SK-N-SH (cell line): ENCODE results near the gene TMEM170A. TPM values are rescaled to one million over a fixed set of nuclear protein-coding genes. Genes with fewer than 3 reads are reported as not detected.

Source experiments
- CTCF ChIA-PET: fragments of 300-600, 350-600 bp; formaldehyde crosslinking; extraction: SDS; loops from one replicate; lab custom pipeline; 2021; lab: Yijun Ruan, JAX
- POLR2A ChIA-PET: fragments of 350-600 bp; sonication (Branson Sonifier 250); formaldehyde crosslinking; extraction: SDS; loops from one replicate; lab custom pipeline; 2020; ENCODE audit warnings: antibody characterized with exemption, inconsistent platforms; lab: Yijun Ruan, JAX
- DNase-seq: peaks from one replicate; pipeline ENCODE4 v3.0.0; 2012
- H2AFZ ChIP-seq: fragments of 200-600 bp; sonication (generic); 2 replicates; pipeline ENCODE4 v1.8.1; 2016; ENCODE audit warnings: antibody characterized with exemption, mild to moderate bottlenecking, low read depth
- H3F3A ChIP-seq: fragments of 200-600 bp; sonication (generic); replicated peaks from 2 replicates; pipeline ENCODE3; 2016; ENCODE audit warnings: antibody characterized with exemption, mild to moderate bottlenecking; ENCODE audit not compliant: insufficient read depth
- H3K27ac ChIP-seq, 2 experiments: fragments of 200-500 bp in 1 of 2; fragments of 200-600 bp in 1 of 2; sonication (Bioruptor generic) in 1 of 2; sonication (generic), shearing (Covaris generic) in 1 of 2; 2 replicates each; pipeline versions ENCODE4 v1.5.1 to v1.6.1; 2014 to 2016; ENCODE audit warnings: low read depth in 2 of 2, inconsistent platforms in 1 of 2, low read length in 1 of 2, mild to moderate bottlenecking in 1 of 2, mixed read lengths in 1 of 2
- H3K27me3 ChIP-seq: fragments of 200-600 bp; sonication (generic), shearing (Covaris generic); 2 replicates; pipeline ENCODE4 v1.6.1; 2016; ENCODE audit warnings: mixed run types; ENCODE audit not compliant: insufficient read depth
- H3K36me3 ChIP-seq, 2 experiments: fragments of 200-500 bp in 1 of 2; fragments of 200-600 bp in 1 of 2; sonication (Bioruptor generic) in 1 of 2; sonication (generic) in 1 of 2; replicated peaks in 1 of 2; 2 replicates each; pipeline versions ENCODE3 to v1.5.1; 2014 to 2016; ENCODE audit warnings: low read length in 1 of 2, mild to moderate bottlenecking in 1 of 2; ENCODE audit not compliant: insufficient read depth in 2 of 2, control insufficient read depth in 1 of 2
- H3K4me1 ChIP-seq, 2 experiments: fragments of 200-500 bp in 1 of 2; fragments of 200-600 bp in 1 of 2; sonication (Bioruptor generic) in 1 of 2; sonication (generic), shearing (Covaris generic) in 1 of 2; 2 replicates each; pipeline versions ENCODE4 v1.5.1 to v1.6.1; 2014 to 2016; ENCODE audit warnings: low read depth in 1 of 2, low read length in 1 of 2, mixed run types in 1 of 2; ENCODE audit not compliant: insufficient read depth in 2 of 2, control insufficient read depth in 1 of 2
- H3K4me2 ChIP-seq: fragments of 200-600 bp; sonication (generic), shearing (Covaris generic); 2 replicates; pipeline ENCODE4 v1.6.1; 2017; ENCODE audit warnings: mixed run types
- H3K4me3 ChIP-seq, 2 experiments: fragments of 200-500 bp in 1 of 2; fragments of 200-600 bp in 1 of 2; sonication (Bioruptor generic) in 1 of 2; sonication (generic), shearing (Covaris generic) in 1 of 2; 2 replicates each; pipeline versions ENCODE4 v1.5.1 to v1.8.1; 2014 to 2016; ENCODE audit warnings: low read depth in 2 of 2, inconsistent platforms in 1 of 2, low read length in 1 of 2, mild to moderate bottlenecking in 1 of 2, mixed read lengths in 1 of 2, moderate library complexity in 1 of 2
- H3K79me2 ChIP-seq: fragments of 200-600 bp; sonication (generic); 2 replicates; pipeline ENCODE4 v1.8.1; 2017; ENCODE audit warnings: mild to moderate bottlenecking; ENCODE audit not compliant: insufficient read depth
- H3K9ac ChIP-seq: fragments of 200-600 bp; sonication (generic); 2 replicates; pipeline ENCODE4 v1.6.1; 2017; ENCODE audit warnings: mixed run types
- H3K9me2 ChIP-seq: fragments of 200-600 bp; sonication (generic); 2 replicates; pipeline ENCODE4 v1.6.1; 2017; ENCODE audit warnings: mixed run types
- H3K9me3 ChIP-seq: fragments of 200-600 bp; sonication (generic); 2 replicates; pipeline ENCODE4 v1.6.1; 2017; ENCODE audit warnings: mixed run types, mild to moderate bottlenecking, moderate library complexity
- H4K20me1 ChIP-seq: fragments of 200-600 bp; sonication (generic); 2 replicates; pipeline ENCODE4 v1.6.1; 2017; ENCODE audit warnings: mild to moderate bottlenecking, mixed run types; ENCODE audit not compliant: insufficient read depth
- ELF1 ChIP-seq: IDR thresholded peaks from 2 replicates; pipeline ENCODE4 v1.4.0; 2012
- EP300 ChIP-seq, 2 experiments: IDR thresholded peaks; 2 replicates each; pipeline versions ENCODE4 v1.4.0 to v1.6.1; 2012; ENCODE audit warnings: borderline replicate concordance in 1 of 2, low read depth in 1 of 2, low read length in 1 of 2
- EZH2phosphoT487 ChIP-seq: fragments of 200-600 bp; sonication (generic); IDR thresholded peaks from 2 replicates; pipeline ENCODE4 v1.6.1; 2017; ENCODE audit warnings: low read depth, mixed run types, mild to moderate bottlenecking, antibody characterized with exemption, moderate library complexity, borderline replicate concordance
- FOXM1 ChIP-seq: IDR thresholded peaks from 2 replicates; pipeline ENCODE4 v1.4.0; 2012; ENCODE audit warnings: low read depth, mild to moderate bottlenecking
- MXI1 ChIP-seq: IDR thresholded peaks from 2 replicates; pipeline ENCODE4 v1.6.1; 2012; ENCODE audit warnings: mild to moderate bottlenecking, low read depth, low read length, improper control_type of control experiment
- NFIC ChIP-seq: IDR thresholded peaks from 2 replicates; pipeline ENCODE4 v1.4.0; 2012; ENCODE audit warnings: borderline replicate concordance
- NRF1 ChIP-seq: IDR thresholded peaks from 2 replicates; pipeline ENCODE4 v1.6.1; 2012; ENCODE audit warnings: low read depth, mild to moderate bottlenecking, low read length
- RAD21 ChIP-seq: IDR thresholded peaks from 2 replicates; pipeline ENCODE4 v1.6.1; 2012; ENCODE audit warnings: mild to moderate bottlenecking, low read length
- RCOR1 ChIP-seq: fragments of 150-350 bp; IDR thresholded peaks from 2 replicates; pipeline ENCODE4 v1.6.1; 2017; ENCODE audit warnings: antibody characterized with exemption, low read length
- RFX5 ChIP-seq: IDR thresholded peaks from 2 replicates; pipeline ENCODE4 v1.6.1; 2012; ENCODE audit warnings: mild to moderate bottlenecking, improper control_type of control experiment, low read length
- RXRA ChIP-seq: IDR thresholded peaks from 2 replicates; pipeline ENCODE4 v1.4.0; 2012; ENCODE audit warnings: low read depth, mild to moderate bottlenecking, borderline replicate concordance
- SIN3A ChIP-seq: IDR thresholded peaks from 2 replicates; pipeline ENCODE4 v1.6.1; 2012; ENCODE audit warnings: low read depth, mild to moderate bottlenecking, low read length, moderate library complexity, borderline replicate concordance
- TEAD4 ChIP-seq: IDR thresholded peaks from 2 replicates; pipeline ENCODE4 v1.4.0; 2012; ENCODE audit warnings: mild to moderate bottlenecking, borderline replicate concordance; ENCODE audit not compliant: insufficient read depth
- WGBS: methylation state at CpG from one replicate; pipeline ENCODE4 v1.1.6; 2017; ENCODE audit warnings: low lambda C conversion rate; 5-methylcytosine and 5-hydroxymethylcytosine counted together
- polyA plus RNA-seq, 3 experiments: library from polyadenylated mRNA; depleted of rRNA; stranded (reverse); fragments of >200 nt; gene quantifications; 2 replicates each; pipeline ENCODE4 v1.2.3, GENCODE V29; 2012
- TF ChIP-seq, protein P1 (sequence below): IDR thresholded peaks from 2 replicates; pipeline ENCODE4; 2012
- TF ChIP-seq, protein P2 (sequence below): IDR thresholded peaks from 2 replicates; pipeline ENCODE4 v1.4.0; 2012; ENCODE audit warnings: low read depth, borderline replicate concordance
- TF ChIP-seq, protein P3 (sequence below): IDR thresholded peaks from 2 replicates; pipeline ENCODE4 v1.6.1; 2012; ENCODE audit warnings: mild to moderate bottlenecking, low read depth, low read length, moderate library complexity
- TF ChIP-seq, protein P4 (sequence below): fragments of 150-350 bp; IDR thresholded peaks from 2 replicates; pipeline ENCODE4 v1.6.1; 2016; ENCODE audit warnings: mild to moderate bottlenecking, low read depth, low read length

Gene TMEM170A
- polyA plus RNA-seq, 1 of the 3 experiments (the other 2 are of a cell fraction) = 9.2 TPM

DNA sequence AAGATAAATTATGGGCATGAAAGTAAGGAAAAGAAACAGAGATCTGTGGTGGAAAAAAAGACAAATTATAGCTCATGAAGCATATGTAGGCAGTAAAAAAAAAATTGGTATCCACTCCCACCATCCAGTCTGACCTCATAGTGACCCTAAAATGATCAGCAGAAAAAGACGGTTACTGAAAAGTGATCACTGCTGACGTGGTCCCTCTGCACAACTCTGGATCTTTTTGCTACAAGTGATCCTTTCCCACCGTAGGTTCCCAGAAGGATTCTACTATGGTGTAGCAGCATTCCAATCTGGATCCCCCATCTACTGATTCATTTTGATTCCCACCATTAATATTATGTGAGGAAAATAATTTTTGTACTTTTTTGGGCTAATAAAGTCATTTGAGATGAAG, 41.6 kb upstream of the TMEM170A start (continued):
- TF ChIP-seq EZH2phosphoT487 (no peak), EP300 (IDR thresholded peaks at IDR 0.05; ENCODE audit: borderline replicate concordance in 1 of 2, low read depth in 1 of 2, low read length in 1 of 2) (no peak), NRF1 (no peak), NFIC (no peak)
- TF ChIP-seq, protein P1, sequence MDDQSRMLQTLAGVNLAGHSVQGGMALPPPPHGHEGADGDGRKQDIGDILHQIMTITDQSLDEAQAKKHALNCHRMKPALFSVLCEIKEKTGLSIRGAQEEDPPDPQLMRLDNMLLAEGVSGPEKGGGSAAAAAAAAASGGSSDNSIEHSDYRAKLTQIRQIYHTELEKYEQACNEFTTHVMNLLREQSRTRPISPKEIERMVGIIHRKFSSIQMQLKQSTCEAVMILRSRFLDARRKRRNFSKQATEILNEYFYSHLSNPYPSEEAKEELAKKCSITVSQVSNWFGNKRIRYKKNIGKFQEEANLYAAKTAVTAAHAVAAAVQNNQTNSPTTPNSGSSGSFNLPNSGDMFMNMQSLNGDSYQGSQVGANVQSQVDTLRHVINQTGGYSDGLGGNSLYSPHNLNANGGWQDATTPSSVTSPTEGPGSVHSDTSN = no peak
- TF ChIP-seq, protein P2, sequence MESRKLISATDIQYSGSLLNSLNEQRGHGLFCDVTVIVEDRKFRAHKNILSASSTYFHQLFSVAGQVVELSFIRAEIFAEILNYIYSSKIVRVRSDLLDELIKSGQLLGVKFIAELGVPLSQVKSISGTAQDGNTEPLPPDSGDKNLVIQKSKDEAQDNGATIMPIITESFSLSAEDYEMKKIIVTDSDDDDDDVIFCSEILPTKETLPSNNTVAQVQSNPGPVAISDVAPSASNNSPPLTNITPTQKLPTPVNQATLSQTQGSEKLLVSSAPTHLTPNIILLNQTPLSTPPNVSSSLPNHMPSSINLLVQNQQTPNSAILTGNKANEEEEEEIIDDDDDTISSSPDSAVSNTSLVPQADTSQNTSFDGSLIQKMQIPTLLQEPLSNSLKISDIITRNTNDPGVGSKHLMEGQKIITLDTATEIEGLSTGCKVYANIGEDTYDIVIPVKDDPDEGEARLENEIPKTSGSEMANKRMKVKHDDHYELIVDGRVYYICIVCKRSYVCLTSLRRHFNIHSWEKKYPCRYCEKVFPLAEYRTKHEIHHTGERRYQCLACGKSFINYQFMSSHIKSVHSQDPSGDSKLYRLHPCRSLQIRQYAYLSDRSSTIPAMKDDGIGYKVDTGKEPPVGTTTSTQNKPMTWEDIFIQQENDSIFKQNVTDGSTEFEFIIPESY = no peak
- TF ChIP-seq, protein P3, sequence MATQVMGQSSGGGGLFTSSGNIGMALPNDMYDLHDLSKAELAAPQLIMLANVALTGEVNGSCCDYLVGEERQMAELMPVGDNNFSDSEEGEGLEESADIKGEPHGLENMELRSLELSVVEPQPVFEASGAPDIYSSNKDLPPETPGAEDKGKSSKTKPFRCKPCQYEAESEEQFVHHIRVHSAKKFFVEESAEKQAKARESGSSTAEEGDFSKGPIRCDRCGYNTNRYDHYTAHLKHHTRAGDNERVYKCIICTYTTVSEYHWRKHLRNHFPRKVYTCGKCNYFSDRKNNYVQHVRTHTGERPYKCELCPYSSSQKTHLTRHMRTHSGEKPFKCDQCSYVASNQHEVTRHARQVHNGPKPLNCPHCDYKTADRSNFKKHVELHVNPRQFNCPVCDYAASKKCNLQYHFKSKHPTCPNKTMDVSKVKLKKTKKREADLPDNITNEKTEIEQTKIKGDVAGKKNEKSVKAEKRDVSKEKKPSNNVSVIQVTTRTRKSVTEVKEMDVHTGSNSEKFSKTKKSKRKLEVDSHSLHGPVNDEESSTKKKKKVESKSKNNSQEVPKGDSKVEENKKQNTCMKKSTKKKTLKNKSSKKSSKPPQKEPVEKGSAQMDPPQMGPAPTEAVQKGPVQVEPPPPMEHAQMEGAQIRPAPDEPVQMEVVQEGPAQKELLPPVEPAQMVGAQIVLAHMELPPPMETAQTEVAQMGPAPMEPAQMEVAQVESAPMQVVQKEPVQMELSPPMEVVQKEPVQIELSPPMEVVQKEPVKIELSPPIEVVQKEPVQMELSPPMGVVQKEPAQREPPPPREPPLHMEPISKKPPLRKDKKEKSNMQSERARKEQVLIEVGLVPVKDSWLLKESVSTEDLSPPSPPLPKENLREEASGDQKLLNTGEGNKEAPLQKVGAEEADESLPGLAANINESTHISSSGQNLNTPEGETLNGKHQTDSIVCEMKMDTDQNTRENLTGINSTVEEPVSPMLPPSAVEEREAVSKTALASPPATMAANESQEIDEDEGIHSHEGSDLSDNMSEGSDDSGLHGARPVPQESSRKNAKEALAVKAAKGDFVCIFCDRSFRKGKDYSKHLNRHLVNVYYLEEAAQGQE = no peak

DNA sequence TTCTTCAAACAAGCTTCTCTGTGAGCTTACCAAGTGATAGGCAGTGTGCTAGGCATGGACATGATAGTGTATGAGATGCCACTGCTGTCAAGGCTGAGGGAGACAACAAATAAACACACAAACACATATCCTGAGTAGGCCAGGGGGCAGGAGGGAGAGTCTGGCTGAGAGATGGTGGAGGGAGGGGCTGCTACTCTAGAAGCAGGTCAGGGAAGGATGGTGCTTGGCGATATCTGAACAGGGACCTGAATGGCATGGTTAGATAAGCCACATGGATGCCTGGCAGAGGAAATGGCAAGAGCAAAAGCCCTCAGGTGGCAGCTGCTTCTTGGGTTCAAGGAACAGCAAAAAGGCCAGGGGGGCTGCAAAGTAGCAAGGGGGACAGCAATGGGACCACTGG, 39.3 kb upstream of the TMEM170A start:
- ChIA-PET CTCF (interaction anchor here (0.6 to 1.1 kb wide), 2 partner anchors 13 to 1067 kb away, joined by 3 to 6 read pairs; no protein-coding TSS in a partner anchor), POLR2A (no interaction called here)
- H2AFZ ChIP-seq = no peak overlapping the region
- no peak for TF ChIP-seq RAD21
- TF ChIP-seq NFIC = no peak
- TF ChIP-seq FOXM1 = no peak
- no peak for TF ChIP-seq ELF1
- no peak for TF ChIP-seq MXI1
- no peak for TF ChIP-seq RFX5
- TF ChIP-seq RXRA = no peak
- no peak for TF ChIP-seq RCOR1
- TF ChIP-seq NRF1 = no peak
- TF ChIP-seq, protein P4, sequence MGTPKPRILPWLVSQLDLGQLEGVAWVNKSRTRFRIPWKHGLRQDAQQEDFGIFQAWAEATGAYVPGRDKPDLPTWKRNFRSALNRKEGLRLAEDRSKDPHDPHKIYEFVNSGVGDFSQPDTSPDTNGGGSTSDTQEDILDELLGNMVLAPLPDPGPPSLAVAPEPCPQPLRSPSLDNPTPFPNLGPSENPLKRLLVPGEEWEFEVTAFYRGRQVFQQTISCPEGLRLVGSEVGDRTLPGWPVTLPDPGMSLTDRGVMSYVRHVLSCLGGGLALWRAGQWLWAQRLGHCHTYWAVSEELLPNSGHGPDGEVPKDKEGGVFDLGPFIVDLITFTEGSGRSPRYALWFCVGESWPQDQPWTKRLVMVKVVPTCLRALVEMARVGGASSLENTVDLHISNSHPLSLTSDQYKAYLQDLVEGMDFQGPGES = no peak
- TF ChIP-seq, protein P3 = no peak
- no peak for TF ChIP-seq TEAD4
- TF ChIP-seq, protein P1 = no peak
- TF ChIP-seq SIN3A = no peak

More for the DNA sequence above, 39.3 kb upstream of the TMEM170A start:
- no peak for DNase-seq
- H3K9me2 ChIP-seq = no peaks in the 10 kb centered on the region
- no peak overlapping the region for H3K27ac ChIP-seq
- no peak overlapping the region for H3K4me2 ChIP-seq
- no peaks in the 10 kb centered on the region for H3K27me3 ChIP-seq
- H3K36me3 ChIP-seq = no peaks in the 10 kb centered on the region
- 80% methylated on average over 1 of the region's 1 CpG for WGBS
- peaks cover 4% of the 10 kb centered on the region for H3F3A ChIP-seq
- H3K4me1 ChIP-seq = no peaks in the 10 kb centered on the region; a peak in 1 of 4 replicates
- no peaks in the 10 kb centered on the region for H3K9me3 ChIP-seq
- H3K9ac ChIP-seq = no peak overlapping the region
- no peak overlapping the region for H3K4me3 ChIP-seq
- H4K20me1 ChIP-seq = no peaks in the 10 kb centered on the region
- no peaks in the 10 kb centered on the region for H3K79me2 ChIP-seq
